Fibroblast of peridontal ligament (primary cell): ENCODE data around the gene CCT6A.
"Not testable (repeated sequence)": the region's sequence is repeated elsewhere in the genome, so short reads cannot be mapped to it uniquely, and the experiment has no call there.

ENCODE experiments used
- DNase-seq: peaks from one replicate; pipeline ENCODE4 v3.0.0-alpha.2; 2010; ENCODE audit errors: extremely low read depth

CCT6A gene

DNA sequence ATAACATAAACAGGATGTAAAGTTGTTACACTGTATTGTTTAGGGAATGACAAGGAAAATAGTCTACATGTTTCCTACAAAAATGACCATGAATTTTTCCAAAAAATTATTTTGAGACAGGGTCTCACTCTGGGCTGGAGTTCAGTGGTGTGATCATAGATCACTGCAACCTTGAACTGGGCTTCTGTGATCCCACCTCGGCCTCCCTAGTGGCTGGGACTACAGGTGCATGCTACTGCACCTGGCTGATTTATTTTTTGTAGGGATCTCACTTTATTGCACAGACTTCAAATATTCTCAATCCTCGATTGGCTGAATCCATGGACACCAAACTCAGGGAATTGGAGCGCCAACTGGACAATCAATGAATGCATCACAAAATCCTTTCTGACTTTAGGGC is 48.1 kb downstream of the CCT6A start:
- DNase-seq: no peak

DNA sequence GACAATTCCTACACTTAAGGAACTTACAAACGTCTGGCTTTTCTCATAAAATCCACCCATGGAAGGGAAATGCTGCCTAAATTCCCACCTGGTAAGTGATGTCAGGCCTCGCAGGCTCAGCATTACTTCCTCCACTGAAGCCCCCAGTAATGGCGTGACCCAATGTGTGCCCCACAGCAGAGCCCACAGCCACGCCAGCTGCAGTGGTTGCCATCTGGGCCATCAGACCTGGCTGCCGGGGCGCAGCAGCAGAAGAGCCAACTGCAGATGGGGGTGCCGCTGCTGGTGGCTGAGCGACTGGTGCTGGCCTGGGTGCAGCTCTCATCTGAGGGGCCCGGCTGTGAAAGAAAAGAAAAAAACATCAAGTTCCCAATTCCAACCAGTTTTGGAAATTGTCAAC is 52.6 kb downstream of the CCT6A start:
- not testable (repeated sequence) for DNase-seq

DNA sequence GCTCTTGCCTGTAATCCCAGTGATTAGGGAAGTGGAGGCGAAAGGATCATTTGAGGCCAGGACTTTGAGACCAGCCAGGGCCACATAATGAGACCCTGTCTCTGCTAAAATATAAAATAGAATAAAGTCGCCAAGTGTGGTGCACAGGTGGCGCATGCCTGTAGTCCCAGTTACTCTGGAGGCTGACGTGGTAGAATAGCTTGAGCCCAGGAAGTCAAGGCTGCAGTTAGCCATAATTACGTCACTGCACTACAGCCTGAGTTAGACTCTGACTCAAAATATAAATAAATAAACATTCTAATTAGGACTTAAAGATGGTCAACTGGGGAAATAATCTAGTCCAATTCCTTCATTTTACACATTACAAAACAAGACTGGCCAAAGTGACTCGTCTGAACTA is 53.9 kb downstream of the CCT6A start:
- peak; percentile 84 for DNase-seq

DNA sequence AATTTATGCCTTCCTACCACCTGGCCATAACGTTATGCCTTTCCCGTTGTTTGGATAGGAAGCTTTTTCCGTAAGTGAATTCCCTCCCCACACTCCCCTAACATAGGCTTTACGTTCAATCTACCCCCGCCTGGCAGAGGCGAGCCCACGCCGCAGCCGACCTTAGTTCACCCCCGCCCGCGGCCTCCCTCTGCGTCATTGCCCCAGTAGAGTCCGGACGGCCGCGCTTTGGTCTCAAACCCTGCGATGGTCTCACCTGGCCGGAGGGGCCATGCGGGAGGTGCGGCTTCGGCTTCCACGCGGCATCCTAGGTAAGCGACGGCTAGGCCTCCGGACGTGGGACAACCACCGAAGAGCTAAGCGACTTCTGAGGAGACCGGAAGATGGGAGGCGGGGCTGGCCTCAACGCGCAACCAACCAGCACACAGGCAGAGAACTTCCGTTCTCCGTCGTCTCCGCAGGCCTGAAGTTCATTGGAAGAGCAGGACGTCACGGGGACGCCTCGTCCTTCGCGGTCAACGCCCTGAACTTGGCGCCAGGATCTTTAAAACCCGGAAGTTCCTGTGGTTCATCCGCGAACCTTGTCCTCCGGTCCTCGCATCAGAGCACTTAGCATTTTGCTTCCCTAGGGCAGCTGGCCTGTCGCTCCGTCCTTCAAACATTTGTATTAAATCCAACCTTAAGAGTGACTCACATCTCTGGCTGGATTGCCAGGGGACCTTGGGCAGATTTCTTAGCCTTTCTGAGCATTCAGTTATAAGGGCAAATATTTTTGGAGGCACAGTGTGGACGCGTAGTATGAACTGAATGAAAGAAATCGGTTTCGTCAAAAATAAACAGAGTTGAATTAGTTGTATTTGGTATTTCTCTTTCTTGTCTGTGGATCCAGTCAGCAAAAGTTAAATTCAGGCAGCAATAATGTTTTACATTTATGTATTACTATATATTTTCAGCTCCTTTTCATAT is 54.8 kb downstream of the CCT6A start, which contains the start of gene CHCHD2:
CHCHD2 (minus strand) TSS at position 369 of the 966 bp plus-strand sequence; CDS start at position 306, 63 bp downstream.
- DNase-seq: peak; percentile 99

DNA sequence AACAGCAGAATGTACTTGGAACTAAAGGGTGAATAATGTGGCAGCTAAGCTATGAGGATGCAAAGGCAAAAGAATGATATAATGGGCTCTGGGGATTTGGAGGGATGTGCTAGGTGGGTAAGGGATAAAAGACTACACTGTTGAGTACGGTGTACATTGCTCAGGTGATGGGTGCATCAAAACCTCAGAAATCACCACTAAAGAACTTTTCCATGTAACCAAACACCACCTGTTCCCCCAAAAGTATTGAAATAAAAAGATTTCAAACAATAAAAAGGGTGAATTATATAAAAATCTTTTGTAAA is 56.3 kb downstream of the CCT6A start:
- DNase-seq: no peak

DNA sequence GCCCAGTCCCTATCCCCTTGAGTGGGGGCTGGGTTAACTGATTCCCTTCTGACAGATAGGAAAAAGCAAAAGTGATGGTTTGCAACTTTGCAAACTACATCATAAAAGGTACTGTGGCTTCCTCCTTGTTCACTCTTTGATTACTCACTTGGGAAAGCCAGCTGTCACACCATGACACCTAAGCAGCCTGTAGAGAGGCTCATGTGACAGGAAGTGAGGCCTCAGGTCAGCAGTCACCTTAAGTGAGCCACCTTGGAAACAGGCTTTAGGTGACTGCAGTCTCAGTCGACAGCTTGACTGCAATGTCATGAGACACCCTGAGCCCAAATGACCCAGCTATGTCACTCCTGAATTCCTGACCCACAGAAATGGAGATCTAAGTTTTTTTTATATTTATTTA is 59.0 kb downstream of the CCT6A start:
- DNase-seq: no peak

DNA sequence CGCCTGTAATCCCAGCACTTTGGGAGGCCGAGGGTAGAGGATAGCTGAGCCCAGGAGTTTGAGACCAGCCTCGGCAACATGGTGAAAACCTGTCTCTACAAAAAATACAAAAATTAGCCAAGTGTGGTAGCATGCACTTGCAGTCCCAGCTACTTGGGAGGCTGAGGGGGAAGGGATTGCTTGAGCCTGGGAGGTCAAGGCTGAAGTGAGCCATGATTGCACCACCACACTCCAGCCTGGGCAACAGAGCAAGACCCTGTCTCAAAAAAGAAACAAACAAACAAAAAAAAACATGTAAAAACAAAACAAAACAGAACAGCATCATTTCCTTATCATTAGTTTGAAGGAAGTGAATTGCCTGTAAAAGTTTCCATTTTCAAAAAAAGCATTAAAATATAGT is 60.7 kb downstream of the CCT6A start:
- DNase-seq: not testable (repeated sequence)
